Stimulated activated CD8-positive, alpha-beta memory T cell treated with anti-CD3 and anti-CD28 coated beads, Interleukin-4, amount 100 ng/mL, for 1 hour (primary cell): Measurements from ENCODE around the gene PGLYRP4.

Experiments used
- DNase-seq, 2 donors: peaks; one replicate each; pipeline ENCODE4 v3.0.0-alpha.2; 2020; ENCODE audit warnings: low read depth in 2 of 2, low spot score in 1 of 2

PGLYRP4 gene

GRCh38 chr1:153379591-153379990 lies 30.9 kb upstream of the PGLYRP4 start:
- no peak for DNase-seq

- DNase-seq = no peak
These were observed 26.9 kb upstream of the PGLYRP4 start, which contains the start of gene S100A12 for GRCh38 chr1:153375511-153375910. TSS of gene S100A12 (minus strand) at chr1:153375621. CDS start at chr1:153374592, 1,029 bp downstream.

- no peak for DNase-seq
These were observed 25.4 kb upstream of the PGLYRP4 start for GRCh38 chr1:153374071-153374470.

DNA sequence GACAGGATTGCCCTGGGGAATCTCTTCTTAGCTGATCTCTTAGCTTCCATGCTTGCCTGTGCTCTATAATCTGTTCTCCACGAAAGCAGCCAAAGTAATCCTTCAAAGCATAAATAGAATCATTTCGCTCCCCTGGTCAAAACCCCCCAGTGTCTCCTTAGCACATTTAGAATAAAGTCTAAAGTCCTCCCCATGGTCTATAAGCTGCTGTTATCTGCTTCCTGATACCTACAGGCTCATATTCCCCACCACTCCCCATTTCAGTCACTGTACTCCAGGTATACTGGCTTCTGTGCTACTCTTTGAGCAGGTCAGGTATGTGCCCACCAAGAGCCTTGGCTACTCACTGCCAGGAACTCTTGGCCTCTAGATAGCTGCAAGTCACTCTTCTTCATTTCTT lies 23.9 kb upstream of the PGLYRP4 start:
- DNase-seq = no peak

GRCh38 chr1:153371231-153371630 lies 22.6 kb upstream of the PGLYRP4 start:
- DNase-seq = no peak

DNA sequence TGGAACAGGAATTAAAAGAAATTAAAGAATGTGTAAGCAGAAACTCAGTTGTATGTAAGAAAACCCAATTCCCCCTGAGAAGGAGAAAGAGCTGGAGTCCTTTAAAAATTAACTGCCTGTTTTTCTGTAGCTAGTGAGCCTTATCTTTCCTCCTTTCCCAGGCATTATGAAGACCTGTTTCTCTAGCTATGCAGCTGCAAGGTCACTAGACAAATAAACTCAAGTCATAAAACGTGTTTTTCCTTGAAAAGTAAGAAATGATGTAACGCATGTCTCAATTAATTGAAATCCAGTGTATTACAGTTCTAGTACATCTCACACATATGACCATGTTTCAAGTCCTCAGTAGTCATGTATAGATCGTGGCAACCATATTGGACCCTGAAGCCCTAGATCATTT lies 21.5 kb upstream of the PGLYRP4 start:
- no peak for DNase-seq

DNA sequence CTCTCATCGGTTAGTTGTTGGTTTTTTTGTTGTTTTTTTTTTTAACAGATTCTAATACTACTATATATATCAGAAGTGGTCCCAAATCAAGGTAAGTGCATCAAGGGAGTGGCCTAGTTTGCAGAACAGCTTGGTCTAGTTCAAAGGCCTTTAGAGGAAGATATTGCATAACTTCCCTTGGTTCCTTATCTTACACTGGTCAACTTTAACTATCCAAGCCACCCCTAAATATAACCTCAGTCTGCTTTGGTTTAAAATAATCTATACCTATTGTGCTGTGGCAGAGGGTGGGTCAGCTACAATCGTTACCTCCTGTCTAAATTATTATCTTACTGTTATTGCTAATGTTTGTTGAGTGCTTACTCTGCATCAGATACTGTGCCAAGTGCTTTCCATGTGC lies 19.9 kb upstream of the PGLYRP4 start:
- no peak for DNase-seq

GRCh38 chr1:153367090-153367489 lies 18.4 kb upstream of the PGLYRP4 start:
- DNase-seq = no peak

- no peak for DNase-seq
These were observed 17.6 kb upstream of the PGLYRP4 start for GRCh38 chr1:153366261-153366660.

GRCh38 chr1:153365696-153366095 lies 17.1 kb upstream of the PGLYRP4 start:
- DNase-seq = no peak

GRCh38 chr1:153364766-153365666 lies 16.4 kb upstream of the PGLYRP4 start:
- no peak for DNase-seq

DNA sequence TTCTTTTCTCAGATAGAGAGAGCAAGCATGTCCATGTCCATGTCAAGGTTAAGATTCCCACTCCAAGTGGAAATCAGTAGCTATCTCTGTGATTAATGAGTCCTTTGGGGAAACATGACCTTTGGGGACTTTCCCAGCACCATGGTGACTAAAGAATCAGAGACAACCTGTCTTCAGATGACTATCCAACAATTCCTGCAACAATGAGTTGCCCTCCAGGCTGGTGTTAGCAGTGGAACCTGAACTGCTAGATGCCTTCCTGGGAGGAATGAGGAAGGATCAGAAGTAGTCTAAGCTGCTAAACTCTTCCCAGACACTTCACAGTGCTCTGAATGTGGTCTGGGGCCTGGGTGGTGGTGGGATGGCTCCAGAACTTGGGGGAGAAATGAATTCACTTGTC lies 15.5 kb upstream of the PGLYRP4 start:
- DNase-seq = no peak

- no peak for DNase-seq
These were observed 15.0 kb upstream of the PGLYRP4 start for GRCh38 chr1:153363641-153364040.

DNA sequence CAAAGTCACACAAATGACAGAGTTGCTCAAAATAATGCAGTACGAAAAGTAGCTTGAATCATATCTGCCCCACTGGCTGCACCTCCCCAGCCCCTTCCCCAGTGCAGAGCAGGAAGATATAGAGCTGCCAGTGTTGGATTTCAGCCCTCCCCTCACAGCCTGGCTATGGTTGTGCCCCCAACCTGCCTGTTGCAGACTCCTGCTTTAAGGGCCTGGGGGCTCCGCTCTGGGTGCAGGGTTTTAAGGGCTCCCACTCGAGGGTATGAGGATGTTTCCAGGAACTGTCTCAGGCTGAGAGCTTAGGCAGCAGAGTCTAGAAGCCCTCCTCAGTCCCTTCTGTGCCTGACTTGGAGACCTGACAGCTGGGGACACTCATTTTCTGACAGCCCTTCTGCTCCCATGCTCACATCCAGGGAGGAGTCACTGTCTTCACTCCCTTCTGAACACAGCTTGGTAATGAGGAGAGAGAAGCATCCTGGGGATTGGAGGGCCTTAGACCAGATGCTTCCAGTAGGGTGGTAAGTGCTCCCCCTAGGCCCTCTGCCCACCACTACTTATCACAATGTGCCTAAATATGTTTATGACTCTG lies 13.6 kb upstream of the PGLYRP4 start:
- no peak for DNase-seq

DNA sequence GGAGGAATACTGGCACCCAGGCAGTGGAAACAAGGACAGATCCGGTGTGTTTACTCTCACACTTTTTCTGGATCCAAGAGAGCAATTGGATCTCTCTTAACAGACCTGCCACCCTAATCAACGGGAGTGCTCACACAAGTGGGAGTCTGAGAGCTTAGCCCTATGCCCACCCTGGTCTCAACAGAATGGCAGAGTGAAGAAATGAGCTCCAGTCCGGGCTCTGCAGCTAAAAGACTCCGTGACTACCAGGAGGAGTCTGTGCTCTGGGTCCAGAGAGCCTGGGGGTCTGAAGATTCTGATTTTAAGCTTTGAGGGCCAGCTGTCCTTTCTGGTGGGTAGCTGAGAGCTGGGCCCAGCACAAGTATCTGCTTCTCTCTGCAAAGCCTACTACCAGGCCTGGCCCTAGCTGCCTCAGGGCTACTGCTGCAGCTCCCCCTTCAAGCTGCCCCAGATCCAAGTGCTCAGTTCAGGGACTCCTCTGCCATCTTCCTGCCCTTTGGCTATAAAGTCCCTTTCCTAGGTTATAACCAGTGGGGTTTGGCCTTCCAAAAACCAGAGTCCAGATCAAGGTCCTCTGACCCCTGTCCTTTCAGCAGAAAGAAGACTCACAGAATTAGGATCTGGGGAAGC lies 13.0 kb upstream of the PGLYRP4 start:
- DNase-seq = no peak

DNA sequence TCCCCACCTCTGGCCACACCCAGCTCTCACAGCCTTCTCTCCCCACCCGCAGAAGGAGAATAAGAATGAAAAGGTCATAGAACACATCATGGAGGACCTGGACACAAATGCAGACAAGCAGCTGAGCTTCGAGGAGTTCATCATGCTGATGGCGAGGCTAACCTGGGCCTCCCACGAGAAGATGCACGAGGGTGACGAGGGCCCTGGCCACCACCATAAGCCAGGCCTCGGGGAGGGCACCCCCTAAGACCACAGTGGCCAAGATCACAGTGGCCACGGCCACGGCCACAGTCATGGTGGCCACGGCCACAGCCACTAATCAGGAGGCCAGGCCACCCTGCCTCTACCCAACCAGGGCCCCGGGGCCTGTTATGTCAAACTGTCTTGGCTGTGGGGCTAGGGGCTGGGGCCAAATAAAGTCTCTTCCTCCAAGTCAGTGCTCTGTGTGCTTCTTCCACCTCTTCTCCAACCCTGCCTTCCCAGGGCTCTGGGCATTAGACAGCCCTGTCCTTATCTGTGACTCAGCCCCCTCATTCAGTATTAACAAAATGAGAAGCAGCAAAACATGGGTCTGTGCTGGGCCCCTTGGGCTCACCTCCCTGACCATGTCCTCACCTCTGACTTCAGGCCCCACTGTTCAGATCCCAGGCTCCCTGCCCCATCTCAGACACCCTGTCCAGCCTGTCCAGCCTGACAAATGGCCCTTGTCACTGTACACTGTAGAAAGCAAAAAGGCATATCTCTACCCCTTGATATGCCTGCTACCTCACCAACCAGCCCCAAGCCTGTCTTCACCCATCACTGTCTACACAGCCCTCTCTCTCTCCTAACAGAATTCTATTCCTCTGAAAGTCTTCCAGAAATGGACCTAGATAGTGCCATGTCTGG lies 12.2 kb upstream of the PGLYRP4 start:
- DNase-seq = no peak

GRCh38 chr1:153360190-153360589 lies 11.5 kb upstream of the PGLYRP4 start:
- DNase-seq = no peak

GRCh38 chr1:153359241-153359640 lies 10.6 kb upstream of the PGLYRP4 start:
- no peak for DNase-seq

DNA sequence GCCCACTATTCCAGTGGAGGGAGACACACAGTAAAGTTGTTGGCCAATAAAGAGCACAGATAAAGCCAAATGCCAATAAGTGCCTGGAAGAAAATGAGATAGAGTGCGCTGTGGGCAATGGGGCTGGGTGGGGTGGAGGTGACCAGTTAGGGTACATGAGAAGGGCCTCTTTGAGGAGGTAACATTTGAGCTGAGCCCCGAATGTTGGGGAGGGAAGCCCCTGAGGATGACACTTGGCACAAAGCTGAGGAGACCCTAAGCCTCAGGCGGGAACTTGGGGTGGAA lies 10.0 kb upstream of the PGLYRP4 start:
- no peak for DNase-seq

GRCh38 chr1:153357853-153358690 lies 9.4 kb upstream of the PGLYRP4 start, which contains the start of gene S100A9:
TSS of gene S100A9 (plus strand) at chr1:153357854. CDS start at chr1:153358284, 430 bp downstream.
- no peak for DNase-seq
